Mesenchymal stem cell (in vitro differentiated cells and primary cell): Measurements from ENCODE around the gene SYTL3.

Experiments used
- DNase-seq: peaks from one replicate; pipeline ENCODE4 v3.0.0-alpha.2; 2013
- H2AFZ ChIP-seq: one replicate; pipeline ENCODE4 v1.6.1; 2013; ENCODE audit warnings: low read depth, mild to moderate bottlenecking, control low read depth, inconsistent platforms, low read length, moderate library complexity
- H2AK5ac ChIP-seq: 2 replicates; pipeline ENCODE4 v1.6.1; 2013; ENCODE audit warnings: low read length, moderate library complexity, mild to moderate bottlenecking, inconsistent platforms; ENCODE audit not compliant: severe bottlenecking
- H2BK120ac ChIP-seq: one replicate; pipeline ENCODE4 v1.6.1; 2013; ENCODE audit warnings: low read depth, mild to moderate bottlenecking, inconsistent platforms, low read length, moderate library complexity
- H2BK12ac ChIP-seq, 2 experiments: one replicate each; pipeline ENCODE4 v1.6.1; 2013; ENCODE audit warnings: inconsistent platforms in 2 of 2, low read length in 2 of 2, mild to moderate bottlenecking in 2 of 2, moderate library complexity in 2 of 2, control low read depth in 1 of 2
- H2BK15ac ChIP-seq: one replicate; pipeline ENCODE4 v1.6.1; 2013; ENCODE audit warnings: mild to moderate bottlenecking, low read depth, inconsistent platforms; ENCODE audit not compliant: poor library complexity, severe bottlenecking
- H2BK5ac ChIP-seq: 2 replicates; pipeline ENCODE4 v1.6.1; 2013; ENCODE audit warnings: low read depth, mild to moderate bottlenecking, low read length, control low read depth, inconsistent platforms; ENCODE audit not compliant: poor library complexity, severe bottlenecking
- H3K14ac ChIP-seq, 2 experiments: one replicate each; pipeline ENCODE4 v1.6.1; 2013; ENCODE audit warnings: inconsistent platforms in 2 of 2, low read length in 2 of 2, control low read depth in 1 of 2, mild to moderate bottlenecking in 1 of 2, moderate library complexity in 1 of 2
- H3K18ac ChIP-seq, 2 experiments: one replicate each; pipeline ENCODE4 v1.6.1; 2013; ENCODE audit warnings: inconsistent platforms in 2 of 2, low read length in 2 of 2, control low read depth in 1 of 2, low read depth in 1 of 2, mild to moderate bottlenecking in 1 of 2
- H3K23ac ChIP-seq, 2 experiments: one replicate each; pipeline ENCODE4 v1.6.1; 2013; ENCODE audit warnings: inconsistent platforms in 2 of 2, low read length in 2 of 2, mild to moderate bottlenecking in 2 of 2, moderate library complexity in 2 of 2, control low read depth in 1 of 2
- H3K27ac ChIP-seq: 2 replicates; pipeline ENCODE4 v1.5.1; 2013; ENCODE audit warnings: mild to moderate bottlenecking, moderate library complexity, low read length, control low read depth, inconsistent platforms; ENCODE audit not compliant: poor library complexity, severe bottlenecking
- H3K27me3 ChIP-seq, 2 experiments: 2 replicates each; pipeline versions ENCODE4 v1.6.1 to v1.7.0; 2013; ENCODE audit warnings: low read length in 2 of 2, mild to moderate bottlenecking in 2 of 2, moderate library complexity in 2 of 2, control low read depth in 1 of 2, inconsistent platforms in 1 of 2; ENCODE audit not compliant: control insufficient read depth in 1 of 2, insufficient read depth in 1 of 2
- H3K36me3 ChIP-seq, 2 experiments: 2 replicates each; pipeline versions ENCODE4 v1.6.1 to v1.7.0; 2013; ENCODE audit warnings: low read length in 2 of 2, control low read depth in 1 of 2, inconsistent platforms in 1 of 2, low read depth in 1 of 2, mild to moderate bottlenecking in 1 of 2; ENCODE audit not compliant: insufficient read depth in 2 of 2, control insufficient read depth in 1 of 2
- H3K4ac ChIP-seq, 2 experiments: one replicate each; pipeline ENCODE4 v1.6.1; 2013; ENCODE audit warnings: inconsistent platforms in 2 of 2, low read length in 2 of 2, mild to moderate bottlenecking in 2 of 2, moderate library complexity in 2 of 2, control low read depth in 1 of 2, low read depth in 1 of 2
- H3K4me1 ChIP-seq: 2 replicates; pipeline ENCODE4 v1.6.1; 2013; ENCODE audit warnings: low read depth, low read length, control low read depth; ENCODE audit not compliant: control insufficient read depth, insufficient read depth
- H3K4me2 ChIP-seq: 2 replicates; pipeline ENCODE4 v1.6.1; 2013; ENCODE audit warnings: low read length, mild to moderate bottlenecking, inconsistent platforms; ENCODE audit not compliant: poor library complexity, severe bottlenecking
- H3K4me3 ChIP-seq, 2 experiments: 2 replicates each; pipeline versions ENCODE4 v1.5.1 to v1.7.0; 2013; ENCODE audit warnings: low read length in 2 of 2, mild to moderate bottlenecking in 2 of 2, control low read depth in 1 of 2, low read depth in 1 of 2; ENCODE audit not compliant: insufficient read depth in 1 of 2
- H3K79me1 ChIP-seq: replicated peaks from 2 replicates; pipeline ENCODE4 v1.6.1; 2013; ENCODE audit warnings: mild to moderate bottlenecking, control low read depth, low read length, inconsistent platforms; ENCODE audit not compliant: poor library complexity, severe bottlenecking
- H3K9ac ChIP-seq: 2 replicates; pipeline ENCODE4 v1.7.0; 2013; ENCODE audit warnings: mild to moderate bottlenecking, low read length, moderate library complexity
- H3K9me3 ChIP-seq: 2 replicates; pipeline ENCODE4 v1.7.0; 2013; ENCODE audit warnings: mild to moderate bottlenecking, low read length; ENCODE audit not compliant: control insufficient read depth
- H4K8ac ChIP-seq: one replicate; pipeline ENCODE4 v1.6.1; 2013; ENCODE audit warnings: inconsistent platforms, mild to moderate bottlenecking, low read length, moderate library complexity
- H4K91ac ChIP-seq: one replicate; pipeline ENCODE4 v1.6.1; 2013; ENCODE audit warnings: mild to moderate bottlenecking, low read length, inconsistent platforms
- WGBS: methylation state at CpG from one replicate; pipeline ENCODE4 v1.1.7; 2013; ENCODE audit warnings: mixed read lengths; 5-methylcytosine and 5-hydroxymethylcytosine counted together

Gene SYTL3

DNA sequence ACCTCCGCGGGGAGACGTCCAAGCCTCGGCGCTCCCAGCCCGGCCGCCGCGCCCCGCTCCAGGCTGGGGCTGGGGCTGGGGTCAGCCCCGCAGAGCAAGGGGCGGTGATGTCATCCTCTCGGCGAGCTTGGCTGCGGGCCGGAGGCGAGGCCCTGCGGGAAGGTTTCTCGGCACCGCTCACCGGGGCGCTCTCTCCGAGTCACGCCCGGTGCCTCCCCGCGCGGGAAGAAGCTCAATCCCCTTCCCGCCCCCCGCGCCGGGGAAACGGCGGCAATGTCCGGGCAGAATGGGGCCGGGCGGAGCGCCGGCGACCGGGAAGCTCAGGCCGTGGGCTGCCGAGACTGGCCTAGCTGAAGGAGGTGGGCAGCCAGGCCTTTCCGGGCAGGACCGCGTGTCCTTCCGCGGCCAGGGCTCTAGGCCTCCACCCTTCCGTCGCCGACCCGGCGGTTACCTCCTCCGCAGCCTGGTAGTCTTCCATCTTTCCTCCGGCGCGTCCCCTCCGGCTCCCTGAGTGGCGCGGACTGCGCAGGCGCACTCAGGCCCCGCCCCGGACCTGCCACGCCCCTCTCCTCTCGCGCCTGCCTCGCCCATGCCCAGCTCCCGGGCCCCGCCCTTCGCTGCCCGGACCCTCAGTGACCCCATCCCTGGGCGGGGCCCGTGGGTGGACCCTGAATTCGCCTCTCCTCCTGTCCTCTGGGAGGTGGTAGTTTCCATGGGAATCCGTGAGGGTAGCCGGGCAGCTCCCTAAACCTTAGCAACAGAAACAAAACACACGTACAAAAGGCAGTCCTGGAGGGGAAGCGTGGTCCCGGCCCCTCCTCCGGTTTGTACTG is 5.4 kb upstream of the SYTL3 start, which contains the start of gene DYNLT1:
Gene DYNLT1 (minus strand): TSS at position 513 of the 833 bp plus-strand sequence. CDS start 35 bp downstream, at position 478.
- peaks cover 11% of the 10 kb centered on the region for H3K4me1 ChIP-seq
- H3K4me3 ChIP-seq = peak within 1 kb of the TSS; percentile 88 to 99
- peak within 1 kb of the TSS; percentile 97 to 98 for H3K18ac ChIP-seq
- no peaks in the 10 kb centered on the region for H3K9me3 ChIP-seq
- peak within 1 kb of the TSS; percentile 61 to 89 for H2BK12ac ChIP-seq
- H3K9ac ChIP-seq = peak within 1 kb of the TSS; percentile 99
- peak within 1 kb of the TSS; percentile 75 for H3K4me2 ChIP-seq
- H2AK5ac ChIP-seq = no peak within 1 kb of the TSS
- H3K4ac ChIP-seq = peak within 1 kb of the TSS; percentile 94 to 99
- peak within 1 kb of the TSS in 1 of 2 experiments; percentile 91 for H3K23ac ChIP-seq
- peak within 1 kb of the TSS; percentile 85 for H2BK120ac ChIP-seq
- H4K91ac ChIP-seq = peak within 1 kb of the TSS; percentile 97
- H3K36me3 ChIP-seq = peaks cover 0 to 15% of the 10 kb centered on the region in 2 experiments
- peak within 1 kb of the TSS in 1 of 2 experiments; percentile 96 for H3K14ac ChIP-seq
- WGBS = under 1% methylated on average over 65 of the region's 81 CpGs
- no peaks in the 10 kb centered on the region for H3K27me3 ChIP-seq
- peak within 1 kb of the TSS; percentile 90 for H4K8ac ChIP-seq
- peaks cover 2% of the 10 kb centered on the region for H3K79me1 ChIP-seq
- H2AFZ ChIP-seq = peak within 1 kb of the TSS; percentile 72
- H2BK5ac ChIP-seq = peak within 1 kb of the TSS; percentile 76
- DNase-seq = peak; percentile 94
- peak within 1 kb of the TSS; percentile 99 for H2BK15ac ChIP-seq
- H3K27ac ChIP-seq = peak within 1 kb of the TSS; percentile 68

DNA sequence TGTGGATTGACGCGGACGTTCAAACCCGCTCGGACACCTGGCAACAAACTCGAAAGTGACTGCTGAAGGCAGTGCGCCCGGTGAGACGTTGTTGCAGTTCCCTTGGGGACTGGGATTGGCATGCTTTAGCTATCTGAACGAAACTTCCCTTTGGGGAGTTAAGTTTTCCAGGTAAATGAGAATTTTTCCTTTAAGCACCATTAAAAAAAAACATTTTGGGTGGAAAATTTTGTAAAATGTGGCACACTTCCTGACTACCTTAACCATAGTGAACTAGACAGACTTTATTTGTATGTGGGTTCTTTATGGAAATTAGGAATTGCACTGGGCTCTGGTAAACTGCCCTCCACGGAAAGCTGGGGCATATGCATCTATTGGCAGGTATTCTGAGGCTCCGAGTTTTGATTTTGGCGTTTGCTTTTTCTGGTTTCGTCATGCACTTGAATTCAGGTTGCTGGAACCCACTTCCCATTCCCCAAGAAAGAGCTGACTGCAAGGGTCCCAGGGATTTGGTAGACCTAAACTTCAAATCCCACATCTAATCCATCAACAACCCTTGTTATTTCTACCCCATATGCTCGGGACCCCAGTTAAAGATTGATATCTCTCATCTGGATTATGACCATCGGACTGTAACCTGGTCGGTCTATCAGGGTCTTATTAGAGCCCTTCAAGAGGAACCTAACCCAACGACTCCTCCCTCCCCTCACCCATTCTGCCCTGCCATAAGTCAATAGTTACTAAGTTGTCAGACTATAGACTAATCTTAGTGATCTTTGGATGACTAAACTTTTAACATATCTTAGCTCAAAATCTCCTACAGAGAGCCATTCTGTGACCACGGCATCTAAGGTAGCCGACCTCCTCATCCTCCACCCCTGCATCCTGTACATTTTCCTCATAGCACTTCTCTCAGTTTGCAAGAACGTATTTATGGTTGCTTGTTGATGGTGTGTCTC is 4.5 kb upstream of the SYTL3 start:
- no peak overlapping the region for H2BK120ac ChIP-seq
- peak overlapping the region in 1 of 2 experiments; percentile 89 for H2BK12ac ChIP-seq
- 39% methylated on average over 19 of the region's 21 CpGs for WGBS
- H3K4me2 ChIP-seq = peak overlapping the region; percentile 48
- no peak overlapping the region for H2BK5ac ChIP-seq
- H3K4me1 ChIP-seq = peaks cover 12% of the 10 kb centered on the region
- peak overlapping the region; percentile 88 to 99 for H3K4me3 ChIP-seq
- H3K27me3 ChIP-seq = no peaks in the 10 kb centered on the region
- H4K91ac ChIP-seq = no peak overlapping the region
- peak overlapping the region; percentile 0 for H3K27ac ChIP-seq
- H2BK15ac ChIP-seq = peak overlapping the region; percentile 67
- no peak overlapping the region for H3K14ac ChIP-seq
- no peaks in the 10 kb centered on the region for H3K9me3 ChIP-seq
- H4K8ac ChIP-seq = no peak overlapping the region
- H3K36me3 ChIP-seq = peaks cover 0 to 6% of the 10 kb centered on the region in 2 experiments
- peak overlapping the region in 1 of 2 experiments; percentile 61 for H3K18ac ChIP-seq
- H3K23ac ChIP-seq = no peak overlapping the region
- no peak overlapping the region for H2AK5ac ChIP-seq
- H3K9ac ChIP-seq = peak overlapping the region; percentile 99
- DNase-seq = no peak
- peaks cover 2% of the 10 kb centered on the region for H3K79me1 ChIP-seq
- H3K4ac ChIP-seq = peak overlapping the region in 1 of 2 experiments; percentile 77
- H2AFZ ChIP-seq = peak overlapping the region; percentile 72

DNA sequence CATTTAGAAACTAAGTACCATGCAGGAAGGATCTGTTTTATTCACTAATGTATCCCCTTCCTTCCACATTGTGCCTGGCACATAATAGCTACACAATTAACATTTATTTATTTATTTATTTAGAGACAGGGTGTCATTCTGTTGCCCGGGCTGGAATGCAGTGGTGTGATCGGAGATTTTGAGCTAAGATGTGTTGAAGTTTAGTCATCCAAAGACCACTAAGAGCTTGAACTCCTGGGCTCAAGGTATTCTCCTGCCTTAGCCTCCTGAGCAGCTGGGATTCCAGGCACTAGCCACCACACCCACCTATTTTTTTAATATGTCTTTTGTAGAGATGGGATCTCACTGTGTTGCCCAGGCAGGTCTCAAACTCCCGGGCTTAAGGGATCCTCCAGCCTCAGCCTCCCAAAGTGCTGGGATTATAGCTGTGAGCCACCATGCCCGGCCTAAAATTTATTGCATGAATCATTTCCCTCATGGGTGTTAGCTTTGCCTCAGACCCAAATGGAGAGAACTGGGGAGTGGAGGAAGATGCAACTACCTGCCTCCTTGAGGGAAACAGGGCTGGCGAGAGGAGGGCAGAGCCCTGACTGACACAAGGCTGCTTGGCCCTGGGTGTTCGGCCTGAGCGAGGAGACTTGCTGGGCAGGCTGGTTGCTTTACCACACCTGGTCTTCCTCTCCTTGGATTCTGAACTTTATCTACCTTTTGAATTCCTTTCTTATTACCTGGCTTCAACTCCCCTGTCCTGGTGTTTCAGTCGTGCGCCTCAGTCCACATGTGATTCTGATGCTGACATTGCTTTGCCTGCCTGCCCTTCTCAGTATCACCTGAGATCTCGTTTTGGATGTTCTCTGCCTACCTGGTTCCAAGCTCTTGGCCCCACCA is 3.6 kb upstream of the SYTL3 start:
- H3K14ac ChIP-seq = no peak overlapping the region
- H3K4me2 ChIP-seq = no peak overlapping the region
- no peak overlapping the region for H3K23ac ChIP-seq
- H3K18ac ChIP-seq = no peak overlapping the region
- peaks cover 2% of the 10 kb centered on the region for H3K79me1 ChIP-seq
- H3K4me3 ChIP-seq = no peak overlapping the region
- H3K9me3 ChIP-seq = no peaks in the 10 kb centered on the region
- no peak overlapping the region for H4K8ac ChIP-seq
- no peak overlapping the region for H3K9ac ChIP-seq
- H2BK12ac ChIP-seq = peak overlapping the region in 1 of 2 experiments; percentile 52
- H3K4me1 ChIP-seq = peaks cover 9% of the 10 kb centered on the region
- H3K36me3 ChIP-seq = no peaks in the 10 kb centered on the region
- no peak overlapping the region for H3K4ac ChIP-seq
- WGBS = 77% methylated on average over 8 of the region's 10 CpGs
- no peak for DNase-seq
- H3K27me3 ChIP-seq = no peaks in the 10 kb centered on the region
- H2AK5ac ChIP-seq = no peak overlapping the region
- H2AFZ ChIP-seq = no peak overlapping the region
- H2BK15ac ChIP-seq = no peak overlapping the region
- H2BK5ac ChIP-seq = no peak overlapping the region
- H4K91ac ChIP-seq = no peak overlapping the region
- H3K27ac ChIP-seq = no peak overlapping the region
- H2BK120ac ChIP-seq = no peak overlapping the region
